HEK293T (cell line): ENCODE results near the gene GRB7.
"Not testable (repeated sequence)": the region's sequence is repeated elsewhere in the genome, so short reads cannot be mapped to it uniquely, and the experiment has no call there.

Source experiments
- CTCF ChIA-PET: fragments of 350-600 bp; formaldehyde crosslinking; extraction: SDS; loops from one replicate; lab custom pipeline; 2021; ENCODE audit warnings: antibody characterized with exemption, inconsistent platforms; lab: Yijun Ruan, JAX
- POLR2A ChIA-PET: fragments of 350-600 bp; formaldehyde crosslinking; extraction: SDS; loops from one replicate; lab custom pipeline; 2020; ENCODE audit warnings: antibody characterized with exemption, inconsistent platforms; lab: Yijun Ruan, JAX
- DNase-seq: peaks from one replicate; pipeline ENCODE4 v3.0.0; 2012; ENCODE audit warnings: mixed read lengths; ENCODE audit errors: extremely low spot score
- ARNT ChIP-seq: fragments of 450-650 bp; IDR thresholded peaks from 2 replicates; pipeline ENCODE4 v1.6.1; 2017; ENCODE audit warnings: mild to moderate bottlenecking
- BHLHE40 ChIP-seq: fragments of 450-650 bp; IDR thresholded peaks from 2 replicates; pipeline ENCODE4 v1.6.1; 2016; ENCODE audit warnings: mild to moderate bottlenecking, moderate library complexity, borderline replicate concordance
- CTBP1 ChIP-seq: fragments of 450-650 bp; IDR thresholded peaks from 2 replicates; pipeline ENCODE4 v1.6.1; 2016; ENCODE audit warnings: borderline replicate concordance
- ELF4 ChIP-seq: fragments of 450-650 bp; IDR thresholded peaks from 2 replicates; pipeline ENCODE4 v1.6.1; 2017; ENCODE audit warnings: antibody characterized with exemption
- FOXA1 ChIP-seq: fragments of 450-650 bp; IDR thresholded peaks from 2 replicates; pipeline ENCODE4 v1.6.1; 2016; ENCODE audit warnings: mild to moderate bottlenecking
- FOXK2 ChIP-seq: fragments of 450-650 bp; IDR thresholded peaks from 2 replicates; pipeline ENCODE4 v1.6.1; 2016; ENCODE audit warnings: mild to moderate bottlenecking
- FOXM1 ChIP-seq: fragments of 450-650 bp; IDR thresholded peaks from 2 replicates; pipeline ENCODE4 v1.6.1; 2017; ENCODE audit warnings: mild to moderate bottlenecking, borderline replicate concordance
- HDGF ChIP-seq: fragments of 450-650 bp; IDR thresholded peaks from 2 replicates; pipeline ENCODE4 v1.6.1; 2017; ENCODE audit warnings: antibody characterized with exemption, borderline replicate concordance
- L3MBTL2 ChIP-seq: fragments of 450-650 bp; conservative IDR thresholded peaks from 2 replicates; pipeline ENCODE4 v1.6.1; 2016; ENCODE audit warnings: mild to moderate bottlenecking
- LEF1 ChIP-seq: fragments of 450-650 bp; IDR thresholded peaks from 2 replicates; pipeline ENCODE4 v1.6.1; 2017; ENCODE audit warnings: mild to moderate bottlenecking, borderline replicate concordance
- NFRKB ChIP-seq: fragments of 450-650 bp; IDR thresholded peaks from 2 replicates; pipeline ENCODE4 v1.6.1; 2016; ENCODE audit warnings: mild to moderate bottlenecking, moderate library complexity
- PKNOX1 ChIP-seq: fragments of 450-650 bp; IDR thresholded peaks from 2 replicates; pipeline ENCODE4 v1.6.1; 2016
- SP1 ChIP-seq: fragments of 450-650 bp; IDR thresholded peaks from 2 replicates; pipeline ENCODE4 v1.6.1; 2017
- SUZ12 ChIP-seq: fragments of 450-650 bp; IDR thresholded peaks from 2 replicates; pipeline ENCODE4 v1.6.1; 2016; ENCODE audit warnings: mild to moderate bottlenecking
- TARDBP ChIP-seq: fragments of 450-650 bp; IDR thresholded peaks from 2 replicates; pipeline ENCODE4 v1.6.1; 2016
- ZNF384 ChIP-seq: fragments of 450-650 bp; IDR thresholded peaks from 2 replicates; pipeline ENCODE4 v1.6.1; 2016

GRB7 gene

GRCh38 chr17:39747745-39748144, 10.0 kb downstream of the GRB7 start:
- ChIA-PET POLR2A (interaction anchor here (1.1 kb wide), 1 partner anchor 18 kb away, joined by 3 read pairs; the partner anchor contains the start of gene MIEN1), CTCF (no interaction called here)
- DNase-seq: no peak
- no peak for TF ChIP-seq FOXA1
- TF ChIP-seq FOXM1: no peak
- no peak for TF ChIP-seq CTBP1
- TF ChIP-seq SUZ12: no peak
- TF ChIP-seq ZNF384: no peak
- no peak for TF ChIP-seq NFRKB
- TF ChIP-seq BHLHE40: no peak
- no peak for TF ChIP-seq ARNT
- no peak for TF ChIP-seq PKNOX1
- TF ChIP-seq L3MBTL2: no peak
- TF ChIP-seq ELF4: no peak
- no peak for TF ChIP-seq FOXK2
- no peak for TF ChIP-seq HDGF
- no peak for TF ChIP-seq TARDBP

- CTCF ChIA-PET, POLR2A ChIA-PET, DNase-seq: not testable (repeated sequence)
Observed at GRCh38 chr17:39748444-39749034, 10.8 kb downstream of the GRB7 start.

GRCh38 chr17:39750131-39751015, 12.6 kb downstream of the GRB7 start:
- CTCF ChIA-PET: no interaction called here
- DNase-seq: no peak
- POLR2A ChIA-PET: no interaction called here
- TF ChIP-seq FOXK2: no peak
- TF ChIP-seq FOXM1: no peak
- TF ChIP-seq FOXA1: no peak
- no peak for TF ChIP-seq ZNF384
- TF ChIP-seq TARDBP: no peak
- TF ChIP-seq ELF4: no peak
- no peak for TF ChIP-seq L3MBTL2
- TF ChIP-seq LEF1: no peak
- no peak for TF ChIP-seq SUZ12
- no peak for TF ChIP-seq CTBP1
- TF ChIP-seq ARNT: no peak
- TF ChIP-seq PKNOX1: no peak
- TF ChIP-seq SP1: no peak
- TF ChIP-seq NFRKB: no peak
- no peak for TF ChIP-seq HDGF
- no peak for TF ChIP-seq BHLHE40

- no peak for DNase-seq
- TF ChIP-seq ARNT: no peak
- TF ChIP-seq LEF1: no peak
- no peak for TF ChIP-seq SP1
- TF ChIP-seq HDGF: no peak
- no peak for TF ChIP-seq ELF4
- no peak for TF ChIP-seq SUZ12
- no peak for TF ChIP-seq ZNF384
- no peak for TF ChIP-seq CTBP1
- no peak for TF ChIP-seq FOXK2
- ChIA-PET CTCF (no interaction called here), POLR2A (no interaction called here)
Observed at GRCh38 chr17:39751016-39751543, 13.3 kb downstream of the GRB7 start.

GRCh38 chr17:39751637-39752036, 13.9 kb downstream of the GRB7 start:
- DNase-seq: no peak
- ChIA-PET POLR2A (no interaction called here), CTCF (no interaction called here)
- TF ChIP-seq TARDBP (no peak), HDGF (no peak), CTBP1 (no peak), ZNF384 (no peak), SUZ12 (no peak), BHLHE40 (no peak), FOXA1 (no peak), L3MBTL2 (no peak), LEF1 (no peak), ELF4 (no peak), FOXM1 (no peak)

- no peak for TF ChIP-seq L3MBTL2
- no peak for TF ChIP-seq SP1
- no peak for TF ChIP-seq NFRKB
- TF ChIP-seq CTBP1: no peak
- no peak for TF ChIP-seq FOXA1
- no peak for TF ChIP-seq BHLHE40
- TF ChIP-seq LEF1: no peak
- no peak for TF ChIP-seq ELF4
- no peak for TF ChIP-seq HDGF
- no peak for TF ChIP-seq FOXK2
- TF ChIP-seq FOXM1: no peak
- no peak for TF ChIP-seq TARDBP
- no peak for TF ChIP-seq ZNF384
- TF ChIP-seq ARNT: no peak
- TF ChIP-seq PKNOX1: no peak
- no peak for TF ChIP-seq SUZ12
- CTCF ChIA-PET: interaction anchor here (0.6 to 2.2 kb wide), 2 partner anchors 131 to 201 kb away, joined by 3 to 11 read pairs; no protein-coding TSS in a partner anchor
Observed at GRCh38 chr17:39752241-39752881, 14.6 kb downstream of the GRB7 start.

More at GRCh38 chr17:39752241-39752881, 14.6 kb downstream of the GRB7 start:
- POLR2A ChIA-PET: interaction anchor here (0.7 to 1.2 kb wide), 3 partner anchors 22 to 64 kb away, joined by 3 to 6 read pairs (median 3); partner anchors contain the start of genes MIEN1 and PGAP3
- no peak for DNase-seq
